ENCODE results near the gene FAM167B. TPM values are rescaled to one million over a fixed set of nuclear protein-coding genes. Genes with fewer than 3 reads are reported as not detected.

FAM167B gene
- total and polyA plus RNA-seq, 2 donors (not counting 1 experiment from before 2014, with no cell fraction given): 1.1 to 5.4 TPM

GRCh38 chr1:32200226-32201010, 46.6 kb upstream of the FAM167B start, which contains the start of gene CCDC28B:
TSS of gene CCDC28B (plus strand) at chr1:32200595. CDS start at chr1:32201936, 1,341 bp downstream.
- H3K4me3 ChIP-seq (ENCODE audit: control extremely low read depth in 1 of 5, extremely low read depth in 1 of 5, insufficient read depth in 1 of 5, low read depth in 2 of 5, low read length in 4 of 5): peak within 1 kb of the TSS; percentile 48 to 85 (median 79)
- intact Hi-C loops (cut with micrococcal nuclease): loop anchor here (1.0 to 10.0 kb wide), 5 partner anchors 21 to 194 kb away; partner anchors contain the start of genes BSDC1, EIF3I, MARCKSL1 and TMEM234
- peak within 1 kb of the TSS; percentile 91 for H3K4me2 ChIP-seq (replicated peaks; ENCODE audit: low read depth, low read length, poor library complexity, severe bottlenecking)
- ChIA-PET POLR2A (interaction anchor here (0.6 to 1.7 kb wide), 13 partner anchors 10 to 193 kb away, joined by 3 to 11 read pairs (median 4); partner anchors contain the start of genes HDAC1, KPNA6, MARCKSL1 and TXLNA), CTCF (interaction anchor here (0.6 to 3.9 kb wide), 10 partner anchors 16 to 214 kb away, joined by 3 to 20 read pairs (median 5); partner anchors contain the start of gene MARCKSL1)
- H2AFZ ChIP-seq (ENCODE audit: insufficient read depth, low read depth, low read length, poor library complexity, severe bottlenecking): peak within 1 kb of the TSS; percentile 90
- no peaks in the 10 kb centered on the region for H4K20me1 ChIP-seq (ENCODE audit: control insufficient read depth, insufficient read depth, low read length, poor library complexity, severe bottlenecking)
- DNase-seq: peak; percentile 77
- H3K9ac ChIP-seq (ENCODE audit: low read length): peak within 1 kb of the TSS; percentile 89
- Mint-ChIP-seq H3K4me1 (peaks cover 33% of the 10 kb centered on the region), H3K27me3 (no peaks in the 10 kb centered on the region), H3K27ac (peak within 1 kb of the TSS; percentile 86), H3K9me3 (ENCODE audit: insufficient read depth) (no peaks in the 10 kb centered on the region), H3K4me3 (peak within 1 kb of the TSS; percentile 88)
- peak within 1 kb of the TSS; percentile 78 to 88 for H3K27ac ChIP-seq (ENCODE audit: low read length in 2 of 2)
- H3K27me3 ChIP-seq (replicated peaks in 1 of 4; ENCODE audit: control extremely low read depth in 1 of 4, control insufficient read depth in 3 of 4, insufficient read depth in 4 of 4, low read length in 3 of 4): no peaks in the 10 kb centered on the region
- TF ChIP-seq CTCF (IDR thresholded peaks at IDR 0.05) (no peak), EZH2 (IDR thresholded peaks at IDR 0.05; ENCODE audit: borderline replicate concordance, insufficient read depth, low read depth, low read length, poor library complexity, severe bottlenecking) (no peak)
- H3K36me3 ChIP-seq (replicated peaks in 1 of 2; ENCODE audit: control extremely low read depth in 1 of 2, control insufficient read depth in 1 of 2, extremely low read depth in 1 of 2, insufficient read depth in 2 of 2, low read length in 1 of 2): peaks cover 2 to 20% of the 10 kb centered on the region in 2 experiments
- 1% methylated on average over 26 of the region's 34 CpGs for WGBS (ENCODE audit: insufficient coverage)
- H3K79me2 ChIP-seq (ENCODE audit: control insufficient read depth, insufficient read depth, low read length): no peaks in the 10 kb centered on the region
- peak; percentile 58 for ATAC-seq (ENCODE audit: low read depth)
- no peaks in the 10 kb centered on the region for H3K9me3 ChIP-seq (ENCODE audit: control extremely low read depth in 1 of 3, control insufficient read depth in 2 of 3, insufficient read depth in 1 of 3, low read length in 2 of 3)
- peaks cover 17 to 36% of the 10 kb centered on the region in 2 donors for H3K4me1 ChIP-seq (ENCODE audit: control insufficient read depth in 2 of 2, insufficient read depth in 2 of 2, low read length in 2 of 2)

Measured in B cell (primary cell).